ENCODE data around the gene RAB11B.

GRCh38 chr19:8397271-8397670 lies 7.1 kb downstream of the RAB11B start:
- TF ChIP-seq EZH2 (IDR thresholded peaks at IDR 0.05; ENCODE audit: insufficient read depth, poor library complexity, severe bottlenecking), result no peak
- no peak for TF ChIP-seq EZH2phosphoT487 (IDR thresholded peaks at IDR 0.05; ENCODE audit: insufficient read depth, low read depth)

All from GM23248 (cell line).